SK-N-MC (cell line): ENCODE results near the gene MEIS3.
A peak's percentile ranks its signal among the peaks of the same experiment; 100 is the strongest.

Source experiments
- DNase-seq: peaks from one replicate; pipeline ENCODE4 v3.0.0-alpha.2; 2011; ENCODE audit warnings: low read depth, low spot score
- H3K27ac ChIP-seq: fragments of 200-600 bp; sonication (generic); 2 replicates; pipeline ENCODE4 v1.5.1; 2016; ENCODE audit warnings: mixed run types
- H3K36me3 ChIP-seq: fragments of 200-600 bp; sonication (generic); 2 replicates; pipeline ENCODE4 v1.6.1; 2017; ENCODE audit warnings: antibody characterized with exemption, low read length, mixed read lengths; ENCODE audit not compliant: insufficient read depth
- H3K4me3 ChIP-seq: fragments of 200-600 bp; sonication (generic); 2 replicates; pipeline ENCODE4 v1.5.1; 2016
- H3K9ac ChIP-seq: fragments of 200-600 bp; sonication (generic); 2 replicates; pipeline ENCODE4 v1.8.0; 2017; ENCODE audit warnings: mixed run types, mixed read lengths; ENCODE audit not compliant: insufficient read length
- H3K9me3 ChIP-seq: fragments of 200-600 bp; sonication (generic); 2 replicates; pipeline ENCODE4 v1.6.1; 2017; ENCODE audit warnings: low read depth, mild to moderate bottlenecking, antibody characterized with exemption, low read length, moderate library complexity, mixed read lengths
- EZH2 ChIP-seq: fragments of 200-600 bp; sonication (generic); IDR thresholded peaks from one replicate; pipeline ENCODE4 v1.6.1; 2017; ENCODE audit warnings: antibody characterized with exemption
- FOXP2 ChIP-seq: optimal IDR thresholded peaks from 2 replicates; pipeline ENCODE3; 2011; ENCODE audit warnings: mild to moderate bottlenecking, moderate library complexity; ENCODE audit not compliant: insufficient read depth; ENCODE audit errors: extremely low read length, control extremely low read depth
- POLR2AphosphoS5 ChIP-seq: IDR thresholded peaks from 2 replicates; pipeline ENCODE4 v1.6.1; 2012; ENCODE audit warnings: mild to moderate bottlenecking, low read depth, low read length, borderline replicate concordance

Gene MEIS3

DNA sequence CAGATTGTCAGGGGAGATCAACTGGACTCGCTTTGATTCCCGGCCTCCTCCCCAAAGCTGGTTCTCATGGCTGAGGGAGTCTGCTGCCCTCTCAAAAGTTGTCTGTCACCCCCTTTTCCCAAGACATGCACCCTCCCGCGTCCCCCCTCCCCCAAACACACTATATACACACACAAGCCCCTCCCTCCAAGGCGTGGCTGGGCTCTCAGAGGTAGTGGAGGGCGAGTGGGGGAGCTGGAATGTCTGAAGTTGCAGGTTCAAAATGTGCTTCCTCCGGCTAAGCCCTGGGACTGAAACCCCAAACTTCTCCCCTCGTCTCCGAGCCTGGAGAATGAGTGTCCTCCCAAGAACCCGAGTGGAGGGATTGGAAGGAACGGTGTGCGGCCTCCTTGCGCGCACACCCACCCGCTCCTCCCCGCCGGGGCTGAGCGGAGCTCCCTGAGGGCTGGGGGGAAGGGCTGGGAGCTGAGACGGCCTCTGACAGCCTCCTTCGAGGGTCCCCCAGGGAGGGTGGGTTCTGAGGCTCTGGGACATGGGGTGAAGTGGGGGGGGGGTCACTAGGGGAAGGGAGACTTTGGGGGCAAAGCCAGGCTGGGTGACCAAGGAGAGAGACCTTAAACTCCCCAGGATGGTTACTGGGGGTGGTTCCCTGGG is 9.9 kb upstream of the MEIS3 start:
- DNase-seq = no peak
- TF ChIP-seq FOXP2 (no peak), POLR2AphosphoS5 (no peak), EZH2 (no peak)
- no peaks in the 10 kb centered on the region for H3K9me3 ChIP-seq
- peak overlapping the region; percentile 79 for H3K4me3 ChIP-seq
- no peaks in the 10 kb centered on the region for H3K36me3 ChIP-seq
- H3K9ac ChIP-seq = no peak overlapping the region
- no peak overlapping the region for H3K27ac ChIP-seq

GRCh38 chr19:47428177-47428894 is 9.0 kb upstream of the MEIS3 start:
- DNase-seq = peak; percentile 93
- TF ChIP-seq EZH2 = no peak
- no peak for TF ChIP-seq POLR2AphosphoS5
- TF ChIP-seq FOXP2 = peak; percentile 78
- Histone ChIP-seq H3K4me3 (peak overlapping the region; percentile 79), H3K27ac (no peak overlapping the region; the same call in 1 of the 2 replicates), H3K36me3 (no peaks in the 10 kb centered on the region), H3K9me3 (no peaks in the 10 kb centered on the region), H3K9ac (peak overlapping the region; percentile 49)

DNA sequence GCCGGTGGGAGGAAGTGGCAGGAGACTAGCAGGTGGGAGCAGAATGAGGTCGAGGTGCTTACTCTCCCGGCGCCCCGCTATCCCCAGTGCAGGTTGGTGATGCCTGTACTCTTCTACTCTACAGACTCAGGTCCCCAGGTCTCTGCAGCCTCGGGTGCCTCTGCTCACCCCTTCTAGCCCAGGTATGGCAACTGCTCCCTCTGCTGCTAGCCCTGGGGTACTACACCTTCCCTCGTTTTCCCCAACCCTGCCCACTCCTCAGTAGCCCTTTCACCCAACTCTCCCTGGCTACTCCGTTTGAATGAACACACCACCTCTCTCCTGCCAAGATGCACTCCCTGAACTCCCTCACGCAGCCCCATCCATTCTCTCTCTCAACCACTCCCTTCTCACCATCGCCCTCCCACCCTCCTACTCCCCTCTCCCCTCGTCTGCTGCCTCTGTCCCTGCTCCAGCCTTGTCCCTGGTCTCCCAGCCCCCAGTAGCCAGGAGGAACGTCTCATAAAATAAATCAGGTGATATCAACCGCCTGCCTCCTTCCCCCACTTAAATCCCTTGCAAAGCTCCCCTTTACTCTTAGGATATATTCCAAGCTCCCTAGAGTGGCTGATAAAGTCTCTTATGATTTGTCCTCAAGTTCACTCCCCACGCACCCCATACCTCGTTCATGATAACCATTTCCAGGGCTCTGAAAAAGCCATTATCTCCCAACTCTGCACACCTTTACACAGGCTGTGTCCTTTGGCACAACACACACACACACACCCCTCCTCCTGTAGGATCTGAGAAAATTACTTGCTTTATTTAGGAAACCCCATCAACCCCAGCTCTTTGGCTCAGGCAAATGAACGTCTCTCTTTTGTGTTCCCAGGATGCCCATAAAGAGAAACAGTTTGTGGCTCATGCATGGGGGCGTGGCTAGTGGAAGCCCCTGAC is 8.2 kb upstream of the MEIS3 start:
- no peak for DNase-seq
- no peaks in the 10 kb centered on the region for H3K36me3 ChIP-seq
- no peaks in the 10 kb centered on the region for H3K9me3 ChIP-seq
- no peak for TF ChIP-seq FOXP2
- no peak for TF ChIP-seq POLR2AphosphoS5
- TF ChIP-seq EZH2 = no peak
- peak overlapping the region; percentile 79 for H3K4me3 ChIP-seq
- H3K9ac ChIP-seq = no peak overlapping the region
- peak overlapping the region; percentile 43 for H3K27ac ChIP-seq

- DNase-seq = no peak
- H3K9ac ChIP-seq = no peak overlapping the region
- H3K27ac ChIP-seq = no peak overlapping the region
- no peaks in the 10 kb centered on the region for H3K36me3 ChIP-seq
- no peak for TF ChIP-seq POLR2AphosphoS5
- TF ChIP-seq FOXP2 = no peak
- TF ChIP-seq EZH2 = no peak
- no peaks in the 10 kb centered on the region for H3K9me3 ChIP-seq
- no peak overlapping the region for H3K4me3 ChIP-seq
Observed at GRCh38 chr19:47423203-47423882, 4.0 kb upstream of the MEIS3 start.

- DNase-seq = no peak
- Histone ChIP-seq H3K9ac (no peak overlapping the region), H3K4me3 (no peak overlapping the region)
Observed at GRCh38 chr19:47422417-47423163, 3.3 kb upstream of the MEIS3 start.

GRCh38 chr19:47421844-47422395 is 2.6 kb upstream of the MEIS3 start:
- no peak for TF ChIP-seq EZH2
- TF ChIP-seq FOXP2 = no peak
- TF ChIP-seq POLR2AphosphoS5 = no peak
- Histone ChIP-seq H3K9ac (no peak overlapping the region), H3K36me3 (no peaks in the 10 kb centered on the region), H3K9me3 (no peaks in the 10 kb centered on the region), H3K4me3 (no peak overlapping the region), H3K27ac (no peak overlapping the region)
- no peak for DNase-seq

More at GRCh38 chr19:47422417-47423163, 3.3 kb upstream of the MEIS3 start:
- Histone ChIP-seq H3K27ac (no peak overlapping the region), H3K36me3 (no peaks in the 10 kb centered on the region), H3K9me3 (no peaks in the 10 kb centered on the region)
- TF ChIP-seq EZH2 (no peak), FOXP2 (no peak), POLR2AphosphoS5 (no peak)

DNA sequence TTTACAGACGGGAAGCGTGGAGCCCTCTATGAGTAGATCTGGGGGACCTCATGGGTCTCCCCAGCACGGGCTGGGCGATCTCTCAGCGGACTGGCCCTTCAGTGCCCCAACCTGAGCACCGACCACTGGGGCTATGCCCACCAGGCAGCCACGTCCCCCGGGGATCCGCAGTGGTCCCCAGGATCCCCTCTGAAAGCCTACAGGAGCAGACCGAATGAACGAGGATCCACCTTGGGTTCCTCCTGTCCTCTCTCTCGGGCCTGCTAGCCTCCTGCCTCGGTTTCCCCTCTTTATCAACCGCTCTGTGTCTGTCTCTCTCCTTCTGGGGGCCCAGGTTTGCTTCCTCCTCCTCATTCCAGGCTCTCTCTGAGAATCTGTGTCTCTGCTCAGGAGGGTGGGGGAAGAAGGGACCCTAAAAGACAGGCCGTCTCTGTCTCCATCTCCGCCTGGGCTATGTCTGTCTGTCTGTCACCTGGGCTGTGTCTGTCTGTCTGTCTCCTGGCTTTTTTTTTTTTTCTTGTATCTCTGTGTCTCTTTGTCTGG is 2.0 kb upstream of the MEIS3 start:
- no peak overlapping the region for H3K4me3 ChIP-seq
- no peaks in the 10 kb centered on the region for H3K9me3 ChIP-seq
- no peak overlapping the region for H3K27ac ChIP-seq
- no peak for DNase-seq
- no peak for TF ChIP-seq EZH2
- TF ChIP-seq POLR2AphosphoS5 = no peak
- TF ChIP-seq FOXP2 = no peak
- H3K36me3 ChIP-seq = no peaks in the 10 kb centered on the region
- H3K9ac ChIP-seq = no peak overlapping the region
